ENCODE data around the gene IGLL5. TPM values are rescaled to one million over a fixed set of nuclear protein-coding genes. Genes with fewer than 3 reads are reported as not detected.
A peak's percentile ranks its signal among the peaks of the same experiment; 100 is the strongest.
"Not testable (repeated sequence)": the region's sequence is repeated elsewhere in the genome, so short reads cannot be mapped to it uniquely, and the experiment has no call there.

Gene IGLL5
- total and polyA plus RNA-seq, 11 donors = 0.23 to 2.6 (median 0.78) TPM; not detected in 4

GRCh38 chr22:22896601-22897000, 9.0 kb downstream of the IGLL5 start:
- ATAC-seq (no peak), DNase-seq (no peak)
- intact Hi-C loops (cut with DNase I) = no loop called here
- TF ChIP-seq CTCF (IDR thresholded peaks at IDR 0.05) (no peak), POLR2A (IDR thresholded peaks at IDR 0.05) (no peak)
- Histone ChIP-seq H3K27ac (no peak overlapping the region), H3K9me3 (no peaks in the 10 kb centered on the region), H3K4me3 (no peak overlapping the region), H3K27me3 (peaks cover 0 to 21% (median 10%) of the 10 kb centered on the region in 9 donors), H3K36me3 (no peaks in the 10 kb centered on the region), H3K4me1 (no peaks in the 10 kb centered on the region)
- 83 to 87% (median 84%) methylated on average over 3 of the region's 3 CpGs for WGBS, 4 donors

GRCh38 chr22:22897091-22897490, 9.5 kb downstream of the IGLL5 start:
- peak in 1 of 5 donors; percentile 8 for DNase-seq
- no peaks in the 10 kb centered on the region for H3K4me1 ChIP-seq
- no peak overlapping the region for H3K27ac ChIP-seq
- no peaks in the 10 kb centered on the region for H3K9me3 ChIP-seq
- H3K4me3 ChIP-seq = no peak overlapping the region
- H3K36me3 ChIP-seq = no peaks in the 10 kb centered on the region
- H3K27me3 ChIP-seq = peaks cover 0 to 22% (median 10%) of the 10 kb centered on the region in 9 donors
- intact Hi-C loops (cut with DNase I) = no loop called here
- no peak for TF ChIP-seq CTCF (IDR thresholded peaks at IDR 0.05)
- 67 to 94% (median 85%) methylated on average over 2 to 3 of the region's 3 CpGs for whole genome bisulfite sequencing, 4 donors
- no peak for ATAC-seq

DNA sequence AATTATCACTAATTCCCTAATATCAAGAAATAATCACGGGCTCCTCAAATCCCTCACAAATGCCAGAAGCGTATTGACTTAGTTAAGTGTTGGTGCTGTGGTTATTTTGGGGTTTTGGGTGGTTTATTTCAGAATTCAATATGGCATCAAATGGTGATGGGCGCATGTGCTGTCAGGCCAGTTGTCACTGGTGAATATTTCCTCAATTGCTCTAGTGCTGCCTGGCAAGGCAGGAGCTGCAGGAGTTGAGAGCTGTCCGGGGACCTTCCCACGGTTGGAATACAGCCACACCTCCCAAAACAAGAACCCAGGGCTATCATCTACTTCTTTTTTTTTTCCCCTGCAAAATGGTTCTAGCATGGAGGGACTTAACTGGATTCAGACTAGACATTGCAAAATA, 10.3 kb downstream of the IGLL5 start:
- Histone ChIP-seq H3K27ac (no peak overlapping the region), H3K27me3 (peaks cover 0 to 22% (median 10%) of the 10 kb centered on the region in 9 donors), H3K9me3 (no peaks in the 10 kb centered on the region), H3K4me1 (no peaks in the 10 kb centered on the region), H3K36me3 (no peaks in the 10 kb centered on the region), H3K4me3 (no peak overlapping the region)
- TF ChIP-seq POLR2A (IDR thresholded peaks at IDR 0.05) (no peak), CTCF (IDR thresholded peaks at IDR 0.05) (no peak)
- 58 to 66% (median 59%) methylated on average over 5 of the region's 5 CpGs for WGBS, 4 donors
- intact Hi-C loops (cut with DNase I) = no loop called here
- ATAC-seq (no peak), DNase-seq (peak in 1 of 5 donors; percentile 2)

GRCh38 chr22:22898411-22898950, 10.9 kb downstream of the IGLL5 start:
- H3K4me1 ChIP-seq; H3K36me3 ChIP-seq; ATAC-seq; DNase-seq; H3K4me3 ChIP-seq; intact Hi-C loops (cut with DNase I); H3K27ac ChIP-seq; H3K9me3 ChIP-seq: not testable (repeated sequence)
- peaks cover 0 to 18% (median 7%) of the 10 kb centered on the region in 9 donors for H3K27me3 ChIP-seq
- 0 to 73% (median 41%) methylated on average over 1 of the region's 1 CpG for WGBS, 4 donors

DNA sequence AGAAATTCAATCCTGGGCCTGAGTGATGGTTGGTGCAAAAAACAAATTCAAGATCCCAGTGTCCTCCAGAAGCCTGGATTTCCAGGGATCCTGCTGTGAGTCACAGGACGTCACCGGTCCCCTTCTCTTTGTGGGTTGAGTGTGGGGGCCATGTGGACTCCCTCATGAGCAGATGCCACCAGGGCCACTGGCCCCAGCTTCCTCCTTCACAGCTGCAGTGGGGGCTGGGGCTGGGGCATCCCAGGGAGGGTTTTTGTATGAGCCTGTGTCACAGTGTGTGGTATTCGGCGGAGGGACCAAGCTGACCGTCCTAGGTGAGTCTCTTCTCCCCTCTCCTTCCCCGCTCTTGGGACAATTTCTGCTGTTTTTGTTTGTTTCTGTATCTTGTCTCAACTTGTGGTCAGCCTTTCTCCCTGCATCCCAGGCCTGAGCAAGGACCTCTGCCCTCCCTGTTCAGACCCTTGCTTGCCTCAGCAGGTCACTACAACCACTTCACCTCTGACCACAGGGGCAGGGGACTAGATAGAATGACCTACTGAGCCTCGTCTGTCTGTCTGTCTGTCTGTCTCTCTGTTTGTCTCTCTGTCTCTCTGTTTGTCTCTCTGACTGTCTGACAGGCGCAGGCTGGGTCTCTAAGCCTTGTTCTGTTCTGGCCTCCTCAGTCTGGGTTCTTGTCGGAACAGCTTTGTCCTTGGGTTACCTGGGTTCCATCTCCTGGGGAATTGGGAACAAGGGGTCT, 11.9 kb downstream of the IGLL5 start:
- peaks cover 0 to 17% (median 2%) of the 10 kb centered on the region in 9 donors for H3K27me3 ChIP-seq
- DNase-seq; H3K27ac ChIP-seq; H3K36me3 ChIP-seq; H3K4me3 ChIP-seq; intact Hi-C loops (cut with DNase I); ATAC-seq; H3K9me3 ChIP-seq; H3K4me1 ChIP-seq: not testable (repeated sequence)
- 70 to 80% (median 76%) methylated on average over 7 to 9 of the region's 9 CpGs for whole genome bisulfite sequencing, 4 donors

DNA sequence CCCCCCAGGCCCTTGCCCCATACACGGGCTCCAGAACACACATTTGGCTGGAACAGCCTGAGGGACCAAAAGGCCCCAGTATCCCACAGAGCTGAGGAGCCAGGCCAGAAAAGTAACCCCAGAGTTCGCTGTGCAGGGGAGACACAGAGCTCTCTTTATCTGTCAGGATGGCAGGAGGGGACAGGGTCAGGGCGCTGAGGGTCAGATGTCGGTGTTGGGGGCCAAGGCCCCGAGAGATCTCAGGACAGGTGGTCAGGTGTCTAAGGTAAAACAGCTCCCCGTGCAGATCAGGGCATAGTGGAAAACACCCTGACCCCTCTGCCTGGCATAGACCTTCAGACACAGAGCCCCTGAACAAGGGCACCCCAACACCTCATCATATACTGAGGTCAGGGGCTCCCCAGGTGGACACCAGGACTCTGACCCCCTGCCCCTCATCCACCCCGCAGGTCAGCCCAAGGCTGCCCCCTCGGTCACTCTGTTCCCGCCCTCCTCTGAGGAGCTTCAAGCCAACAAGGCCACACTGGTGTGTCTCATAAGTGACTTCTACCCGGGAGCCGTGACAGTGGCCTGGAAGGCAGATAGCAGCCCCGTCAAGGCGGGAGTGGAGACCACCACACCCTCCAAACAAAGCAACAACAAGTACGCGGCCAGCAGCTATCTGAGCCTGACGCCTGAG, 13.1 kb downstream of the IGLL5 start:
- H3K4me3 ChIP-seq; H3K4me1 ChIP-seq; H3K27ac ChIP-seq; ATAC-seq; intact Hi-C loops (cut with DNase I); DNase-seq; H3K36me3 ChIP-seq; H3K9me3 ChIP-seq: not testable (repeated sequence)
- peaks cover 0 to 10% (median 0%) of the 10 kb centered on the region in 9 donors for H3K27me3 ChIP-seq
- WGBS, 4 donors = 77 to 88% (median 85%) methylated on average over 5 to 13 of the region's 16 CpGs

All from heart left ventricle (tissue), 16 donors.